ENCODE results near the gene TAS2R60.
A peak's percentile ranks its signal among the peaks of the same experiment; 100 is the strongest.

The TAS2R60 gene

GRCh38 chr7:143444063-143444782 lies 970 bp downstream of the TAS2R60 start:
- DNase-seq (ENCODE audit: low spot score) = no peak

GRCh38 chr7:143444785-143445184 lies 1.5 kb downstream of the TAS2R60 start:
- DNase-seq (ENCODE audit: low spot score) = no peak

- no peak for DNase-seq (ENCODE audit: low spot score)
Measured at GRCh38 chr7:143447466-143447865, 4.2 kb downstream of the TAS2R60 start.

- no peak for DNase-seq (ENCODE audit: low spot score)
Measured at GRCh38 chr7:143448429-143448828, 5.2 kb downstream of the TAS2R60 start.

GRCh38 chr7:143449793-143450192 lies 6.5 kb downstream of the TAS2R60 start:
- DNase-seq (ENCODE audit: low spot score) = no peak

GRCh38 chr7:143451122-143451521 lies 7.9 kb downstream of the TAS2R60 start:
- no peak for DNase-seq (ENCODE audit: low spot score)

GRCh38 chr7:143451746-143452145 lies 8.5 kb downstream of the TAS2R60 start:
- DNase-seq (ENCODE audit: low spot score) = no peak

GRCh38 chr7:143452495-143452894 lies 9.2 kb downstream of the TAS2R60 start:
- no peak for DNase-seq (ENCODE audit: low spot score)

GRCh38 chr7:143454091-143454680 lies 10.9 kb downstream of the TAS2R60 start:
- DNase-seq (ENCODE audit: low spot score) = no peak

GRCh38 chr7:143455491-143455890 lies 12.2 kb downstream of the TAS2R60 start:
- DNase-seq (ENCODE audit: low spot score) = no peak

- DNase-seq (ENCODE audit: low spot score) = no peak
Measured at GRCh38 chr7:143455942-143456341, 12.7 kb downstream of the TAS2R60 start.

GRCh38 chr7:143456992-143457793 lies 13.9 kb downstream of the TAS2R60 start:
- DNase-seq (ENCODE audit: low spot score) = no peak

- no peak for DNase-seq (ENCODE audit: low spot score)
Measured at GRCh38 chr7:143458263-143458662, 15.0 kb downstream of the TAS2R60 start.

GRCh38 chr7:143458681-143459080 lies 15.4 kb downstream of the TAS2R60 start:
- no peak for DNase-seq (ENCODE audit: low spot score)

- DNase-seq (ENCODE audit: low spot score) = no peak
Measured at GRCh38 chr7:143459359-143459758, 16.1 kb downstream of the TAS2R60 start.

- DNase-seq (ENCODE audit: low spot score) = no peak
Measured at GRCh38 chr7:143460271-143460979, 17.2 kb downstream of the TAS2R60 start.

- no peak for DNase-seq (ENCODE audit: low spot score)
Measured at GRCh38 chr7:143462045-143462444, 18.8 kb downstream of the TAS2R60 start.

GRCh38 chr7:143463556-143463955 lies 20.3 kb downstream of the TAS2R60 start:
- DNase-seq (ENCODE audit: low spot score) = no peak

- DNase-seq (ENCODE audit: low spot score) = no peak
Measured at GRCh38 chr7:143463957-143464356, 20.7 kb downstream of the TAS2R60 start.

GRCh38 chr7:143467724-143468123 lies 24.5 kb downstream of the TAS2R60 start:
- peak; percentile 46 for DNase-seq (ENCODE audit: low spot score)

GRCh38 chr7:143472071-143472689 lies 28.9 kb downstream of the TAS2R60 start:
- peak; percentile 91 for DNase-seq (ENCODE audit: low spot score)

Data from LoVo (cell line).